ENCODE data around the gene TCF12.
A peak's percentile ranks its signal among the peaks of the same experiment; 100 is the strongest.

The TCF12 gene

GRCh38 chr15:56957812-56958406 is 39.5 kb downstream of the TCF12 start:
- Histone ChIP-seq H3K36me3 (ENCODE audit: control insufficient read depth in 1 of 2, insufficient read depth in 2 of 2, low read length in 2 of 2) (no peaks in the 10 kb centered on the region), H3K27me3 (ENCODE audit: control insufficient read depth in 1 of 2, insufficient read depth in 2 of 2, low read length in 2 of 2) (no peaks in the 10 kb centered on the region), H3K4me1 (ENCODE audit: control insufficient read depth in 1 of 2, insufficient read depth in 2 of 2, low read length in 2 of 2) (no peaks in the 10 kb centered on the region), H3K4me3 (ENCODE audit: low read depth in 1 of 2, low read length in 2 of 2) (no peak overlapping the region), H3K27ac (ENCODE audit: low read depth, low read length) (no peak overlapping the region), H3K9me3 (ENCODE audit: control insufficient read depth in 1 of 2, low read length in 2 of 2) (peaks cover 3 to 4% of the 10 kb centered on the region in 2 donors), H3K9ac (ENCODE audit: low read depth in 1 of 2, low read length in 2 of 2) (no peak overlapping the region)

GRCh38 chr15:56959318-56959648 is 40.8 kb downstream of the TCF12 start:
- Histone ChIP-seq H3K27ac (ENCODE audit: low read depth, low read length) (no peak overlapping the region), H3K27me3 (ENCODE audit: control insufficient read depth in 1 of 2, insufficient read depth in 2 of 2, low read length in 2 of 2) (no peaks in the 10 kb centered on the region), H3K36me3 (ENCODE audit: control insufficient read depth in 1 of 2, insufficient read depth in 2 of 2, low read length in 2 of 2) (no peaks in the 10 kb centered on the region), H3K4me1 (ENCODE audit: control insufficient read depth in 1 of 2, insufficient read depth in 2 of 2, low read length in 2 of 2) (no peaks in the 10 kb centered on the region), H3K9me3 (ENCODE audit: control insufficient read depth in 1 of 2, low read length in 2 of 2) (peaks cover 3 to 4% of the 10 kb centered on the region in 2 donors), H3K9ac (ENCODE audit: low read depth in 1 of 2, low read length in 2 of 2) (no peak overlapping the region), H3K4me3 (ENCODE audit: low read depth in 1 of 2, low read length in 2 of 2) (no peak overlapping the region)

GRCh38 chr15:56960116-56960515 is 41.7 kb downstream of the TCF12 start:
- H3K9me3 ChIP-seq (ENCODE audit: control insufficient read depth in 1 of 2, low read length in 2 of 2): peaks cover 3 to 4% of the 10 kb centered on the region in 2 donors

GRCh38 chr15:56963126-56963525 is 44.7 kb downstream of the TCF12 start:
- Histone ChIP-seq H3K9me3 (ENCODE audit: control insufficient read depth in 1 of 2, low read length in 2 of 2) (no peaks in the 10 kb centered on the region), H3K9ac (ENCODE audit: low read depth in 1 of 2, low read length in 2 of 2) (no peak overlapping the region), H3K36me3 (ENCODE audit: control insufficient read depth in 1 of 2, insufficient read depth in 2 of 2, low read length in 2 of 2) (no peaks in the 10 kb centered on the region), H3K27me3 (ENCODE audit: control insufficient read depth in 1 of 2, insufficient read depth in 2 of 2, low read length in 2 of 2) (no peaks in the 10 kb centered on the region), H3K27ac (ENCODE audit: low read depth, low read length) (no peak overlapping the region), H3K4me3 (ENCODE audit: low read depth in 1 of 2, low read length in 2 of 2) (no peak overlapping the region), H3K4me1 (ENCODE audit: control insufficient read depth in 1 of 2, insufficient read depth in 2 of 2, low read length in 2 of 2) (peaks cover 5 to 8% of the 10 kb centered on the region in 2 donors)

More at GRCh38 chr15:56960116-56960515, 41.7 kb downstream of the TCF12 start:
- no peaks in the 10 kb centered on the region for H3K36me3 ChIP-seq (ENCODE audit: control insufficient read depth in 1 of 2, insufficient read depth in 2 of 2, low read length in 2 of 2)
- H3K4me3 ChIP-seq (ENCODE audit: low read depth in 1 of 2, low read length in 2 of 2): no peak overlapping the region
- no peak overlapping the region for H3K27ac ChIP-seq (ENCODE audit: low read depth, low read length)
- peaks cover 0 to 3% of the 10 kb centered on the region in 2 donors for H3K4me1 ChIP-seq (ENCODE audit: control insufficient read depth in 1 of 2, insufficient read depth in 2 of 2, low read length in 2 of 2)
- H3K9ac ChIP-seq (ENCODE audit: low read depth in 1 of 2, low read length in 2 of 2): no peak overlapping the region
- H3K27me3 ChIP-seq (ENCODE audit: control insufficient read depth in 1 of 2, insufficient read depth in 2 of 2, low read length in 2 of 2): no peaks in the 10 kb centered on the region

GRCh38 chr15:56963710-56964109 is 45.3 kb downstream of the TCF12 start:
- no peaks in the 10 kb centered on the region for H3K36me3 ChIP-seq (ENCODE audit: control insufficient read depth in 1 of 2, insufficient read depth in 2 of 2, low read length in 2 of 2)
- H3K4me3 ChIP-seq (ENCODE audit: low read depth in 1 of 2, low read length in 2 of 2): no peak overlapping the region
- no peak overlapping the region for H3K27ac ChIP-seq (ENCODE audit: low read depth, low read length)
- no peaks in the 10 kb centered on the region for H3K27me3 ChIP-seq (ENCODE audit: control insufficient read depth in 1 of 2, insufficient read depth in 2 of 2, low read length in 2 of 2)
- H3K4me1 ChIP-seq (ENCODE audit: control insufficient read depth in 1 of 2, insufficient read depth in 2 of 2, low read length in 2 of 2): peaks cover 10 to 11% of the 10 kb centered on the region in 2 donors
- no peaks in the 10 kb centered on the region for H3K9me3 ChIP-seq (ENCODE audit: control insufficient read depth in 1 of 2, low read length in 2 of 2)
- H3K9ac ChIP-seq (ENCODE audit: low read depth in 1 of 2, low read length in 2 of 2): no peak overlapping the region

- Histone ChIP-seq H3K4me1 (ENCODE audit: control insufficient read depth in 1 of 2, insufficient read depth in 2 of 2, low read length in 2 of 2) (peaks cover 15% of the 10 kb centered on the region in 2 donors), H3K27ac (ENCODE audit: low read depth, low read length) (no peak overlapping the region), H3K4me3 (ENCODE audit: low read depth in 1 of 2, low read length in 2 of 2) (no peak overlapping the region), H3K9me3 (ENCODE audit: control insufficient read depth in 1 of 2, low read length in 2 of 2) (no peaks in the 10 kb centered on the region), H3K9ac (ENCODE audit: low read depth in 1 of 2, low read length in 2 of 2) (no peak overlapping the region), H3K36me3 (ENCODE audit: control insufficient read depth in 1 of 2, insufficient read depth in 2 of 2, low read length in 2 of 2) (no peaks in the 10 kb centered on the region), H3K27me3 (ENCODE audit: control insufficient read depth in 1 of 2, insufficient read depth in 2 of 2, low read length in 2 of 2) (no peaks in the 10 kb centered on the region)
Observed at GRCh38 chr15:56964182-56964581, 45.7 kb downstream of the TCF12 start.

GRCh38 chr15:56965231-56966013 is 47.0 kb downstream of the TCF12 start:
- H3K36me3 ChIP-seq (ENCODE audit: control insufficient read depth in 1 of 2, insufficient read depth in 2 of 2, low read length in 2 of 2): no peaks in the 10 kb centered on the region
- no peak overlapping the region for H3K9ac ChIP-seq (ENCODE audit: low read depth in 1 of 2, low read length in 2 of 2)
- no peaks in the 10 kb centered on the region for H3K9me3 ChIP-seq (ENCODE audit: control insufficient read depth in 1 of 2, low read length in 2 of 2)
- no peaks in the 10 kb centered on the region for H3K27me3 ChIP-seq (ENCODE audit: control insufficient read depth in 1 of 2, insufficient read depth in 2 of 2, low read length in 2 of 2)
- no peak overlapping the region for H3K27ac ChIP-seq (ENCODE audit: low read depth, low read length)
- H3K4me3 ChIP-seq (ENCODE audit: low read depth in 1 of 2, low read length in 2 of 2): no peak overlapping the region
- peaks cover 23 to 25% of the 10 kb centered on the region in 2 donors for H3K4me1 ChIP-seq (ENCODE audit: control insufficient read depth in 1 of 2, insufficient read depth in 2 of 2, low read length in 2 of 2)

GRCh38 chr15:56967336-56967735 is 48.9 kb downstream of the TCF12 start:
- Histone ChIP-seq H3K9me3 (ENCODE audit: control insufficient read depth in 1 of 2, low read length in 2 of 2) (no peaks in the 10 kb centered on the region), H3K9ac (ENCODE audit: low read depth in 1 of 2, low read length in 2 of 2) (no peak overlapping the region), H3K27me3 (ENCODE audit: control insufficient read depth in 1 of 2, insufficient read depth in 2 of 2, low read length in 2 of 2) (no peaks in the 10 kb centered on the region), H3K27ac (ENCODE audit: low read depth, low read length) (no peak overlapping the region), H3K4me3 (ENCODE audit: low read depth in 1 of 2, low read length in 2 of 2) (no peak overlapping the region), H3K36me3 (ENCODE audit: control insufficient read depth in 1 of 2, insufficient read depth in 2 of 2, low read length in 2 of 2) (no peaks in the 10 kb centered on the region), H3K4me1 (ENCODE audit: control insufficient read depth in 1 of 2, insufficient read depth in 2 of 2, low read length in 2 of 2) (peaks cover 31 to 37% of the 10 kb centered on the region in 2 donors)

- no peak overlapping the region for H3K27ac ChIP-seq (ENCODE audit: low read depth, low read length)
- H3K36me3 ChIP-seq (ENCODE audit: control insufficient read depth in 1 of 2, insufficient read depth in 2 of 2, low read length in 2 of 2): no peaks in the 10 kb centered on the region
- H3K4me1 ChIP-seq (ENCODE audit: control insufficient read depth in 1 of 2, insufficient read depth in 2 of 2, low read length in 2 of 2): peaks cover 31 to 44% of the 10 kb centered on the region in 2 donors
- H3K9me3 ChIP-seq (ENCODE audit: control insufficient read depth in 1 of 2, low read length in 2 of 2): no peaks in the 10 kb centered on the region
- no peak overlapping the region for H3K4me3 ChIP-seq (ENCODE audit: low read depth in 1 of 2, low read length in 2 of 2)
- H3K27me3 ChIP-seq (ENCODE audit: control insufficient read depth in 1 of 2, insufficient read depth in 2 of 2, low read length in 2 of 2): no peaks in the 10 kb centered on the region
- no peak overlapping the region for H3K9ac ChIP-seq (ENCODE audit: low read depth in 1 of 2, low read length in 2 of 2)
Observed at GRCh38 chr15:56968256-56968655, 49.8 kb downstream of the TCF12 start.

- Histone ChIP-seq H3K27me3 (ENCODE audit: control insufficient read depth in 1 of 2, insufficient read depth in 2 of 2, low read length in 2 of 2) (no peaks in the 10 kb centered on the region), H3K9me3 (ENCODE audit: control insufficient read depth in 1 of 2, low read length in 2 of 2) (no peaks in the 10 kb centered on the region), H3K4me3 (ENCODE audit: low read depth in 1 of 2, low read length in 2 of 2) (peak overlapping the region in 1 of 2 donors; percentile 30), H3K36me3 (ENCODE audit: control insufficient read depth in 1 of 2, insufficient read depth in 2 of 2, low read length in 2 of 2) (no peaks in the 10 kb centered on the region), H3K9ac (ENCODE audit: low read depth in 1 of 2, low read length in 2 of 2) (no peak overlapping the region), H3K27ac (ENCODE audit: low read depth, low read length) (no peak overlapping the region), H3K4me1 (ENCODE audit: control insufficient read depth in 1 of 2, insufficient read depth in 2 of 2, low read length in 2 of 2) (peaks cover 31 to 44% of the 10 kb centered on the region in 2 donors)
Observed at GRCh38 chr15:56968821-56969220, 50.4 kb downstream of the TCF12 start.

All from duodenal mucosa (tissue), 2 donors.